Cardiac septum (tissue), 1 donor: ENCODE measurements around the gene C4orf17. TPM values are rescaled to one million over a fixed set of nuclear protein-coding genes. Genes with fewer than 3 reads are reported as not detected.
"Not testable (repeated sequence)": the region's sequence is repeated elsewhere in the genome, so short reads cannot be mapped to it uniquely, and the experiment has no call there.

ENCODE experiments used
- DNase-seq: peaks from one replicate; pipeline ENCODE4 v3.0.0-alpha.2; 2020; ENCODE audit warnings: low spot score
- intact Hi-C: fragments of 100-400 bp; cut with DNase I; formaldehyde crosslinking; loops from one replicate; pipeline ENCODE4 v1.14.0; 2022
- long read RNA-seq: library from polyadenylated mRNA; unstranded; transcript quantifications from one replicate; pipeline ENCODE4 v2.0.0, GENCODE V29; 2021
- total RNA-seq: library from RNA; stranded (reverse); fragmentation: NEBNext Ultra II Directional; extraction: Animal tissue kit (Norgen Biotek cat#: 25700); gene quantifications from one replicate; pipeline ENCODE4 v1.2.1, GENCODE V29; 2021
- donor health status: DM: no; HTN: no; CAD: no.

The C4orf17 gene
- total RNA-seq: not detected
- long read RNA-seq, partial matches to known transcripts: 0 of 1 reads
- long read RNA-seq, other reads (novel, unspliced or antisense): 1 of 1 reads

- intact Hi-C loops: no loop called here
- no peak for DNase-seq
These were observed at the start of gene C4orf17 for GRCh38 chr4:99510721-99511120. TSS of gene C4orf17 (plus strand) at chr4:99511021. CDS start at chr4:99513082, 2,061 bp downstream.

DNA sequence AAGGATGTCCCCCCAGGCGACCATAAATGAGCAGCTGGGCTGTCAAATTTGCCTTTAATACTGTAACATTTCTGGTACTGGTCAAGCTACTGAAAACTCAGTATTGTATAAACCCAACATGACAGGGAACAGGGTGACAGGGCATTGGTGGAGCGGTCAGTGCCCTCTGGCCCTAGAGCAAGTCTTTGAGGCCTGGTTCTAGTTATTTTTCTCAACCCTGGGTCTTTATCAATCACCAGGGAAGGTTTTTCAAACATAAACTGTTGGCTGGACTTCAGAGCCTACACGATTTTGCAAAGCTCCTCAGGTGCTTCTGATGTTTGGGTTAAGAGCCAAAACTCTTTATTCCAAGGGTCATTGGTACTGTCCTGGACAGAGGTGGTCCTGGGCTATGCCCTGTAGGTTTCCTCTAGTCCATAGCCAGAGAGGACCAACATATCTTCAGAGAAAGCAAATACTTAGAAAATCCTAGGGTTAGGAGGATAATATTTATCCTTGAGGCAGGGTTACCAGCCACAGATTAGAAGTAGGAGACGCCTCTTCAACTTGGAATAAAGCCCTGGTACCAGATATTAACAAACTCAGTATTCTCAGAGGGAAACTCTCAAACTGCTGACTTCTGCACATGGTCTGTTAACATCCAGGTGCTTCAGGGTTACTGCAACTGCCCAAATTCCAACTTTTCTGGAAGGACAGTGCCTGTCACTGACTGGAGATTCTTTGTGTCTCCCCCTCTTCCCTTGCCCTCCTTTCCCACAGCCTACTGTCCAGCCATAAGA, 49.0 kb upstream of the C4orf17 start:
- intact Hi-C loops: loop anchor here (2.0 kb wide), 1 partner anchor 343 kb away; no protein-coding TSS in a partner anchor

DNA sequence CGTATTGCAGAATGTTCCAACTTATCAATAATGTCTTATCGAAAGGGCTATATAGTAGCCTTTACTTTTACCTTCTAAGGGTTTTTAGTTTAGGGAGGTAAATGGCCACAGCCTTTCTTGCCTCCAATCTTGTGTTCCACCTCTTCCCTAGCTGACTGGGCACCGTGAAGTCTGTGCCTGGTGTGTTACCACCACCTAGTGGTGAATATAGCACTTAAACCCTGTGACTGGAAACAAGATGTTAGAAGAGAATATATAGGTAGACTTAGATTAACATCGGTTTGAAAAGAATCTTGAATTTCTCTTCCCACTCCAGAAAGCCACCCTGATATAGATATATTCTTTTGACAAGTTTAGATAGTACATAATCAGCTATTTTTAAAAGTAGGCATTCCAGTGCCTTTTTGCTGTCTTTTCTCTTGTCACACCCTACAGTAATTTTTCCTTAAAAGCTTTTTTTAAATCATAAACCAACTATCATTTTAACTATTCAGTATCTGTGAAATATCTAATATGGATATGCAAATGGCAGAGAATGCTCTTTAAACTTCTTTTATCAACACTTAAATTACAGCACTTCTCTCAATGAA, 47.9 kb upstream of the C4orf17 start:
- intact Hi-C loops: no loop called here

More for the DNA sequence above, 49.0 kb upstream of the C4orf17 start:
- DNase-seq: no peak

GRCh38 chr4:99463566-99463965, 47.3 kb upstream of the C4orf17 start:
- intact Hi-C loops: no loop called here

More for the DNA sequence above, 47.9 kb upstream of the C4orf17 start:
- no peak for DNase-seq

DNA sequence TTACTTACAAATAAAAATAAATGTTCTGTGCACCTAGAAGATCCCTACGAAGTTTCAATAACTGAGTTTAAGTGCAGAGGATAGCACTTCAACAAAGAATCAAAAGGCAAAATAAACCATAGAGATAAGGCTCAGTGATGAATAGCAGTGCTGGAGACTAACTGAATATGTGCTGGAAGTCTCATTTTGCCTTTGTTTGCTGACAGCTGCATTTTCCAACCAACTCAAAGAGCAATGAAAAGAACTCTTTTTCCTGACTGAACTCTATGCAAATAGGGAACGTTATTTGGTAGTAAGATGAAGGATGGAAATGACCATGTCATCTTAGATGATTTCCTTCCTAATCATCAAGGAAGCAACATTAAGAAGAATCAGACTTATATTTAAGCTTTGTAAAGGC, 42.9 kb upstream of the C4orf17 start:
- no peak for DNase-seq
- intact Hi-C loops: no loop called here

More at GRCh38 chr4:99463566-99463965, 47.3 kb upstream of the C4orf17 start:
- no peak for DNase-seq

- intact Hi-C loops: no loop called here
- no peak for DNase-seq
These were observed 41.9 kb upstream of the C4orf17 start for GRCh38 chr4:99468889-99469288.

DNA sequence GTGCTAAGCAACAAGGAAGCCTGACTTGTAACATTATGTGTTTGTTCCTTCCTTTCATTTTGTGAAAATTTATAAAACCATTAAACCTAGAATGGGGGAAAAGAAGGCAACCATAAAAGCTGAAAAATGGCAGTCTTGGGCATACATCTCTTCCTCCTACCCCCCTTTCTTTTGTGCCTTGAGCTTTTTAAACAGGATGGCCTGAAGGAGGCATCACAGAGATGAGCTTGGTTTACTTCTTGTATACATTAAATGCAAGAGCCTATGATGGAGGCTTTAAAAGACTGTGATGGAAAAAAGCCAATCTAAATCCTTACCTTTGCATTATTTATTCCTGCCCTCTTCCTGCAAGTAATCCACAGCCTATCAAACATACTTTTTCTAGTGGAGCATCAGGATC, 39.5 kb upstream of the C4orf17 start:
- DNase-seq: no peak

DNA sequence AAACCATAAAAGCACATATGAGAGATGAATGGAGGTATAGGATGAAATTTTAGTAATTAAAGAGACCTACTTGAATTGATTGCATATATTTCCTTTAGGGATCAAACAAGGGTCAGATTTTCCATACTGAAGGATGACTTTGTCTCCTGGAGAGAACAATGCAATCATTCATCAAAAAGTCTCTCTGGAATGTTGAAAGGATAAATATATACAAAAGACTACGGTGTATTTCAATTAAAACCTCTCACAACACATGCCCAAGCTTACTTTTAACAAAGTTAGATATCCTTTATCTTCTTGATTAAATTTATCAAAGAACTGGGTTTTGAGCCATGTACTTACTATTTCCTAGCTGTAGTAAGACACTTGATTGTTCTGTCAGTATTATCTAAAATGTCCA, 38.9 kb upstream of the C4orf17 start:
- intact Hi-C loops: no loop called here
- no peak for DNase-seq

More for the DNA sequence above, 39.5 kb upstream of the C4orf17 start:
- intact Hi-C loops: no loop called here

- intact Hi-C loops: no loop called here
- DNase-seq: no peak
These were observed 37.7 kb upstream of the C4orf17 start for GRCh38 chr4:99473131-99473530.

DNA sequence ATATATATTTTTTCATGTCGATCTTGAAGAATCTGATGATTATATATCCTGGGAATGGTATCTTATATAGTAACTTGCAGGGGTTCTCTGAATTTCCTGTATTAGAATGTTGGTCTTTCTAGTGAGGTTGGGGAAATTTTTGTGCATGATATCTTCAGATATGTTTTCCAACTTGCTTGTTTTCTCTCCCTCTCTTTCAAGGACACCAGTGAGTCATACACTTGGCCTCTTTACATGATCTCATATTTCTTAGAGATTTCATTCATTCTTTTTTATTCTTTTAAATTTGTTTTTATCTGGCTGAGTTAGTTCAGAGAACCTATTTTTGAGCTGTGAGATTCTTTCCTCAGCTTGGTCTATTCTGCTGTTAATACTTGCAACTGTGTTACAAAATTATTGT, 27.2 kb upstream of the C4orf17 start:
- DNase-seq: no peak
- intact Hi-C loops: no loop called here

- intact Hi-C loops: no loop called here
- DNase-seq: no peak
These were observed 25.6 kb upstream of the C4orf17 start for GRCh38 chr4:99485212-99485611.

- DNase-seq, intact Hi-C loops: not testable (repeated sequence)
These were observed 24.2 kb upstream of the C4orf17 start for GRCh38 chr4:99486648-99487047.

DNA sequence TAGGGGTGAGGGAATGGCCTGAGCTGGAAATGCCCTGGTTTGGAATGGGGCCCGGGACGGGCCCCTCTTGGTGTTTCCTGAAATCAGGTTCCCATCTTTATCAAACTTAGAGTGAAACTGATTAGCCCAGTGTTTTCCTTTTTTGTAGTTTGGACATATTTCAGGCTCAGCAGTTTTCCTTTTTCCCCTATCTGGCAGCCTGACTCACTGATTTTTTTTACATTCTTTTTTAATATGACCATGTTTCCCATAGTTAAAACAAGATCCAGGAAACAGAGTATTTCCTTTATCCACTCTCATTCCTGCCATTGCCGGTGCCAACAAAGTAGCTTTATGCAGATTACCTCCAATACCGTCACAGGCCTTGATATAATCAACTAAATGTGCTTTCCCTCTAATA, 20.5 kb upstream of the C4orf17 start:
- DNase-seq: no peak
- intact Hi-C loops: no loop called here

GRCh38 chr4:99504804-99505502, 5.9 kb upstream of the C4orf17 start:
- intact Hi-C loops: no loop called here
- no peak for DNase-seq

DNA sequence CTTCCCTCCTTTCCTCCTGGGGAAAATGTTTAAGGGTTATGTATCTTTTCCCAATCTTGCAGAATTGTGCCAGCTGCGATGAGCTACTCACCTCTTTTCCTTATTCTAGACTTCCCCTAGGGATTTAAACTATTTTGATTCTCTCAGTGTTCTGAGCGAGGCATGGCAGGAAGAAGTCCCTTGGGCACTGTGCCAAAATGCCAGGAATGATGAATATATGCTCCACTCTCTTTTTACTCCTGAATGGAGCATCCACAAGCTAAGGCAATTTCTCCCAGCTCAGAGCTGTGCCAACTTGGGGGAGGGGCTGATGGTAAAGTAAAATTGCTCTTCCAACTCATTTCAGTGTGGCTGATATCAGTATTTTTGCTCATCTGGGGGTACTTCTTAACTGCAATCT, 4.0 kb upstream of the C4orf17 start:
- DNase-seq: no peak
- intact Hi-C loops: no loop called here

DNA sequence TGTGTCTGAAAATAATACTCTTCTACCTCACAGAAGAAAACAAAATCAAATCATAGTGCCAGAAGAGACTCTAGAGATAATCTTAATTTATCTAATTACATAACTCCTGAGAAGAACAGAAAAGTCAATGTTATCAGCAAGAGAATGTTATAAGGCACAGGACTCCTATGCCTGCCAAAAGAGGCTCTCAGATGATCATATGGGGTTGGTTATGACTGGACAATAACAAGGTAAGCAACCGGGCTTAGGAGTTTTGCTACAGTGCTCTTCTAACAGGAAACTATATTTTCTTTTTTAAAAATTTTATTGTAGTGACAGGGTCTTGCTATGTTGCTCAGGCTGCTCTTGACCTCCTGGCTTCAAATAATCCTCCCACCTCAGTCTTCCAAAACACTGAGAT, 3.5 kb upstream of the C4orf17 start:
- DNase-seq: no peak
- intact Hi-C loops: no loop called here

GRCh38 chr4:99507762-99508161, 3.1 kb upstream of the C4orf17 start:
- intact Hi-C loops: no loop called here

GRCh38 chr4:99518601-99519295, 7.9 kb downstream of the C4orf17 start:
- intact Hi-C loops: no loop called here
- no peak for DNase-seq

More at GRCh38 chr4:99507762-99508161, 3.1 kb upstream of the C4orf17 start:
- no peak for DNase-seq

- intact Hi-C loops: no loop called here
- DNase-seq: no peak
These were observed 18.4 kb downstream of the C4orf17 start for GRCh38 chr4:99529228-99529627.

GRCh38 chr4:99529956-99530355, 19.1 kb downstream of the C4orf17 start:
- DNase-seq: no peak
- intact Hi-C loops: no loop called here
